ENCODE data around the gene TNS4. TPM values are rescaled to one million over a fixed set of nuclear protein-coding genes. Genes with fewer than 3 reads are reported as not detected.
A peak's percentile ranks its signal among the peaks of the same experiment; 100 is the strongest.

Gene TNS4
- polyA plus RNA-seq, 1 experiment, result 0.07 TPM

DNA sequence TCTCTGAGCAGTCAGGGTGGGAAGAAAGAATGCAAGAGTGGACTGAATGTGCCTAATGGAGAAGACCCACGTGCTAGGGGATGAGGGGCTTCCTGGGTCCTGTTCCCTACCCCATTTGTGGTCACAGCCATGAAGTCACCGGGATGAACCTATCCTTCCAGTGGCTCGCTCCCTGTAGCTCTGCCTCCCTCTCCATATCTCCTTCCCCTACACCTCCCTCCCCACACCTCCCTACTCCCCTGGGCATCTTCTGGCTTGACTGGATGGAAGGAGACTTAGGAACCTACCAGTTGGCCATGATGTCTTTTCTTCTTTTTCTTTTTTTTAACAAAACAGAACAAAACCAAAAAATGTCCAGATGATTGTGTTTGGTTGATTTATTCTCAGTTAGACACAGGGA lies 44.1 kb downstream of the TNS4 start:
- no peak for DNase-seq (ENCODE audit: low read depth, low spot score)
- CTCF ChIA-PET, result no interaction called here

DNA sequence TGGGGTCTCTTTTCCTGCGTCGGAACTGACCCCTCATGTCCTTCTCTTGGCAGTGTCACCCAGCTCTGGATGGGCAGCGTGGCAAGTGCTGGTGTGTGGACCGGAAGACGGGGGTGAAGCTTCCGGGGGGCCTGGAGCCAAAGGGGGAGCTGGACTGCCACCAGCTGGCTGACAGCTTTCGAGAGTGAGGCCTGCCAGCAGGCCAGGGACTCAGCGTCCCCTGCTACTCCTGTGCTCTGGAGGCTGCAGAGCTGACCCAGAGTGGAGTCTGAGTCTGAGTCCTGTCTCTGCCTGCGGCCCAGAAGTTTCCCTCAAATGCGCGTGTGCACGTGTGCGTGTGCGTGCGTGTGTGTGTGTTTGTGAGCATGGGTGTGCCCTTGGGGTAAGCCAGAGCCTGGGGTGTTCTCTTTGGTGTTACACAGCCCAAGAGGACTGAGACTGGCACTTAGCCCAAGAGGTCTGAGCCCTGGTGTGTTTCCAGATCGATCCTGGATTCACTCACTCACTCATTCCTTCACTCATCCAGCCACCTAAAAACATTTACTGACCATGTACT lies 44.9 kb downstream of the TNS4 start:
- Histone ChIP-seq H3K27me3 (ENCODE audit: control insufficient read depth, insufficient read depth, low read length) (no peaks in the 10 kb centered on the region), H3K4me3 (ENCODE audit: low read depth, low read length) (no peak overlapping the region), H3K27ac (ENCODE audit: low read depth, low read length) (peak overlapping the region; percentile 65), H3K9me3 (ENCODE audit: control insufficient read depth, insufficient read depth, low read length) (no peaks in the 10 kb centered on the region)
- TF ChIP-seq, protein P1, sequence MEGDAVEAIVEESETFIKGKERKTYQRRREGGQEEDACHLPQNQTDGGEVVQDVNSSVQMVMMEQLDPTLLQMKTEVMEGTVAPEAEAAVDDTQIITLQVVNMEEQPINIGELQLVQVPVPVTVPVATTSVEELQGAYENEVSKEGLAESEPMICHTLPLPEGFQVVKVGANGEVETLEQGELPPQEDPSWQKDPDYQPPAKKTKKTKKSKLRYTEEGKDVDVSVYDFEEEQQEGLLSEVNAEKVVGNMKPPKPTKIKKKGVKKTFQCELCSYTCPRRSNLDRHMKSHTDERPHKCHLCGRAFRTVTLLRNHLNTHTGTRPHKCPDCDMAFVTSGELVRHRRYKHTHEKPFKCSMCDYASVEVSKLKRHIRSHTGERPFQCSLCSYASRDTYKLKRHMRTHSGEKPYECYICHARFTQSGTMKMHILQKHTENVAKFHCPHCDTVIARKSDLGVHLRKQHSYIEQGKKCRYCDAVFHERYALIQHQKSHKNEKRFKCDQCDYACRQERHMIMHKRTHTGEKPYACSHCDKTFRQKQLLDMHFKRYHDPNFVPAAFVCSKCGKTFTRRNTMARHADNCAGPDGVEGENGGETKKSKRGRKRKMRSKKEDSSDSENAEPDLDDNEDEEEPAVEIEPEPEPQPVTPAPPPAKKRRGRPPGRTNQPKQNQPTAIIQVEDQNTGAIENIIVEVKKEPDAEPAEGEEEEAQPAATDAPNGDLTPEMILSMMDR (IDR thresholded peaks at IDR 0.05; ENCODE audit: low read depth, low read length), result no peak
- ChIA-PET CTCF (interaction anchor here (0.5 to 1.8 kb wide), 6 partner anchors 15 to 103 kb away, joined by 3 to 5 read pairs (median 4); no protein-coding TSS in a partner anchor), POLR2A (interaction anchor here (0.7 to 1.7 kb wide), 3 partner anchors 14 to 95 kb away, joined by 6 to 9 read pairs (median 8); no protein-coding TSS in a partner anchor)
- DNase-seq (ENCODE audit: low read depth, low spot score), result no peak

More for the DNA sequence above, 44.1 kb downstream of the TNS4 start:
- Histone ChIP-seq H3K27ac (ENCODE audit: low read depth, low read length) (peak overlapping the region; percentile 71), H3K4me3 (ENCODE audit: low read depth, low read length) (no peak overlapping the region), H3K9me3 (ENCODE audit: control insufficient read depth, insufficient read depth, low read length) (no peaks in the 10 kb centered on the region), H3K27me3 (ENCODE audit: control insufficient read depth, insufficient read depth, low read length) (no peaks in the 10 kb centered on the region)
- TF ChIP-seq, protein P1 (IDR thresholded peaks at IDR 0.05; ENCODE audit: low read depth, low read length), result no peak
- POLR2A ChIA-PET, result interaction anchor here (0.7 to 1.9 kb wide), 6 partner anchors 13 to 94 kb away, joined by 3 to 11 read pairs (median 4); partner anchors contain the start of gene TOP2A

DNA sequence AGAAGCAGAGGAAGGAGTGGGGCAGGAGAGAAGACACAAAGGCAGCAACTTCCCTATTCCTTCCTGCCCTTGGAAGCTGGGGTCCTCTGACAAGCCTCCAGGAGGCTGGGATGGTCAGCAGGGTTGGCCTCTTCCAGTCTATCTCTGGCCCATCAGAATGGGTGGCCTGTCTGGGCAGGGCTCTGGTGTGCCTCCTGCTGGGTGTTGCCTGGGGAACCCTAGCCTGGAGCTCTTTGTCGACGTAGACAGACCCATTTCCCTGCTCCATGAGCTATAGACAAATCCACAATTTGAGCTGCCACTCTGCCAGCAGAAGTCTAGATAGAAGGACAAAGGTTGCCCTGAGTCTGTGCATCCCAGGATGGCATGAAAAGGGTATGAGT lies 46.8 kb downstream of the TNS4 start:
- ChIA-PET POLR2A (interaction anchor here (0.7 to 1.5 kb wide), 2 partner anchors 11 to 1277 kb away, joined by 4 read pairs; partner anchors contain the start of gene IGFBP4), CTCF (interaction anchor here (0.8 to 2.0 kb wide), 3 partner anchors 21 to 81 kb away, joined by 3 to 9 read pairs (median 7); no protein-coding TSS in a partner anchor)
- H3K27me3 ChIP-seq (ENCODE audit: control insufficient read depth, insufficient read depth, low read length), result no peaks in the 10 kb centered on the region
- no peak for DNase-seq (ENCODE audit: low read depth, low spot score)
- no peaks in the 10 kb centered on the region for H3K9me3 ChIP-seq (ENCODE audit: control insufficient read depth, insufficient read depth, low read length)
- H3K27ac ChIP-seq (ENCODE audit: low read depth, low read length), result peak overlapping the region; percentile 57
- H3K4me3 ChIP-seq (ENCODE audit: low read depth, low read length), result no peak overlapping the region
- TF ChIP-seq, protein P1 (IDR thresholded peaks at IDR 0.05; ENCODE audit: low read depth, low read length), result no peak

DNA sequence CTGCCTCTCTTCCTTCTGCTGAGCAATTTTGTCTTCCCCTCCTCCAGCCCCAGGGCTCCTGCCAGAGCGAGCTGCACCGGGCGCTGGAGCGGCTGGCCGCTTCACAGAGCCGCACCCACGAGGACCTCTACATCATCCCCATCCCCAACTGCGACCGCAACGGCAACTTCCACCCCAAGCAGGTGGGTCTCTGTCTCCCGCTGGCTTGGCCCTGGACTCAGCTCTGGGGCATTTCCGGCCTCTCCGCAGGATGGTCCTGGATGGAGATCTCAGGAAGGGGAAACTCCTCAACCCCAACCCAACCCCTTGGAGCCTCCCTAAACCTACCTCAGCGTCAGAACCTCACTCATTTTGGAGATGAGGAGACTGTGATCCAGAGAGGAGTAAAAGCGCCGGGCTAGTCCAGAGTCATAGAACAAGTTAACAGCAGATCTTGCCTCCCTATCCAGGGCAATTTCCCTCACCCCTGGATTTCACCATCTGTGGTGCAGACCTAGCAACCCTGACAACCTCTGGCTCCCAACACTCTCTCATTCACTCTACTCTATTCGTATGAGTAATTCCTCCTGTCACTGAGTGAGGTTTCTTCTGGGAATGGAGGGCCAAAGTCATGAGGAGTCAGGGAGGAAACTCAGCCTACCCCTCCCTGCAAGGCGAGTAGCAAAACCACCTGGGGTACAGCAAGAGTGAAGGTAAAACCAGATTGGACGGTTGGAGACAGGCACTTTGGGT lies 47.4 kb downstream of the TNS4 start:
- POLR2A ChIA-PET, result interaction anchor here (1.5 kb wide), 1 partner anchor 10 kb away, joined by 4 read pairs; the partner anchor contains the start of gene IGFBP4
- no peak for DNase-seq (ENCODE audit: low read depth, low spot score)
- no peak overlapping the region for H3K4me3 ChIP-seq (ENCODE audit: low read depth, low read length)
- no peaks in the 10 kb centered on the region for H3K27me3 ChIP-seq (ENCODE audit: control insufficient read depth, insufficient read depth, low read length)
- peak overlapping the region; percentile 57 for H3K27ac ChIP-seq (ENCODE audit: low read depth, low read length)
- TF ChIP-seq, protein P1 (IDR thresholded peaks at IDR 0.05; ENCODE audit: low read depth, low read length), result no peak
- H3K9me3 ChIP-seq (ENCODE audit: control insufficient read depth, insufficient read depth, low read length), result no peaks in the 10 kb centered on the region
- CTCF ChIA-PET, result interaction anchor here (0.8 to 2.0 kb wide), 2 partner anchors 22 to 81 kb away, joined by 3 to 7 read pairs; no protein-coding TSS in a partner anchor

Data from AG04450 (cell line).